ENCODE measurements around the gene G3BP2.
"Not testable (repeated sequence)": the region's sequence is repeated elsewhere in the genome, so short reads cannot be mapped to it uniquely, and the experiment has no call there.

Gene G3BP2

GRCh38 chr4:75683482-75684155 is 10.4 kb upstream of the G3BP2 start:
- ATAC-seq (no peak), DNase-seq (no peak)

GRCh38 chr4:75679876-75680575 is 6.8 kb upstream of the G3BP2 start:
- no peak for ATAC-seq

GRCh38 chr4:75678965-75679364 is 5.8 kb upstream of the G3BP2 start:
- ATAC-seq: no peak
- DNase-seq: no peak

More at GRCh38 chr4:75679876-75680575, 6.8 kb upstream of the G3BP2 start:
- DNase-seq: no peak

GRCh38 chr4:75678473-75678872 is 5.3 kb upstream of the G3BP2 start:
- ATAC-seq (no peak), DNase-seq (no peak)

GRCh38 chr4:75675004-75675531 is 1.9 kb upstream of the G3BP2 start:
- DNase-seq: no peak
- ATAC-seq: no peak

- DNase-seq: no peak
- ATAC-seq: no peak
Observed at GRCh38 chr4:75673959-75674328, 733 bp upstream of the G3BP2 start.

- DNase-seq (peak; percentile 85), ATAC-seq (peak; percentile 13)
Observed at GRCh38 chr4:75672461-75673026, 667 bp downstream of the G3BP2 start.

GRCh38 chr4:75671802-75672421 is 1.3 kb downstream of the G3BP2 start:
- no peak for ATAC-seq
- DNase-seq: no peak

GRCh38 chr4:75668596-75668995 is 4.6 kb downstream of the G3BP2 start:
- no peak for ATAC-seq
- no peak for DNase-seq

- DNase-seq, ATAC-seq: not testable (repeated sequence)
Observed at GRCh38 chr4:75667636-75668035, 5.6 kb downstream of the G3BP2 start.

- ATAC-seq: peak; percentile 35
- no peak for DNase-seq
Observed at GRCh38 chr4:75666299-75666698, 6.9 kb downstream of the G3BP2 start.

GRCh38 chr4:75664604-75665003 is 8.6 kb downstream of the G3BP2 start:
- not testable (repeated sequence) for DNase-seq, ATAC-seq

- DNase-seq: no peak
- ATAC-seq: no peak
Observed at GRCh38 chr4:75662626-75663025, 10.6 kb downstream of the G3BP2 start.

GRCh38 chr4:75660491-75660890 is 12.7 kb downstream of the G3BP2 start:
- DNase-seq: no peak
- ATAC-seq: no peak

- DNase-seq: no peak
- ATAC-seq: no peak
Observed at GRCh38 chr4:75659512-75660031, 13.6 kb downstream of the G3BP2 start.

GRCh38 chr4:75658876-75659275 is 14.3 kb downstream of the G3BP2 start:
- no peak for ATAC-seq
- no peak for DNase-seq

- peak; percentile 83 for ATAC-seq
- DNase-seq: no peak
Observed at GRCh38 chr4:75655562-75655961, 17.6 kb downstream of the G3BP2 start.

- ATAC-seq (peak; percentile 51), DNase-seq (no peak)
Observed at GRCh38 chr4:75654905-75655304, 18.3 kb downstream of the G3BP2 start.

- ATAC-seq (no peak), DNase-seq (no peak)
Observed at GRCh38 chr4:75653845-75654503, 19.2 kb downstream of the G3BP2 start.

- no peak for ATAC-seq
- no peak for DNase-seq
Observed at GRCh38 chr4:75644095-75644494, 29.1 kb downstream of the G3BP2 start.

GRCh38 chr4:75643651-75644050 is 29.6 kb downstream of the G3BP2 start:
- ATAC-seq: no peak
- DNase-seq: no peak

- no peak for ATAC-seq
- DNase-seq: no peak
Observed at GRCh38 chr4:75639124-75639695, 34.0 kb downstream of the G3BP2 start.

Data from stimulated activated naive CD8-positive, alpha-beta T cell treated with anti-CD3 and anti-CD28 coated beads, Interleukin-15, Interleukin-2, amounts not matched to agents 100 U/mL and 50 U/mL, for 24 hours (primary cell).